GM23338 (cell line): ENCODE results near the gene TNFAIP1. TPM values are rescaled to one million over a fixed set of nuclear protein-coding genes. Genes with fewer than 3 reads are reported as not detected.
A peak's percentile ranks its signal among the peaks of the same experiment; 100 is the strongest.

Source experiments
- ATAC-seq: fragments of 200-7000 bp; cut with Tn5 transposase; 3 replicates; pipeline ENCODE4 v1.9.1; 2020
- DNase-seq: peaks from one replicate; pipeline ENCODE4 v3.0.0-alpha.2; 2015; ENCODE audit warnings: low spot score
- H2AFZ ChIP-seq: fragments of 200-600 bp; sonication (generic); 2 replicates; pipeline ENCODE4 v1.8.0; 2016; ENCODE audit warnings: antibody characterized with exemption, mild to moderate bottlenecking, moderate library complexity
- H3F3A ChIP-seq: fragments of 200-600 bp; sonication (generic); replicated peaks from 2 replicates; pipeline ENCODE4 v1.8.0; 2017; ENCODE audit warnings: antibody characterized with exemption, mixed run types, low read depth
- H3K27ac ChIP-seq: fragments of 200-600 bp; sonication (generic); 2 replicates; pipeline ENCODE4 v1.6.1; 2016; ENCODE audit warnings: low read depth
- H3K27me3 ChIP-seq: fragments of 200-600 bp; sonication (generic); 2 replicates; pipeline ENCODE4 v1.8.0; 2016; ENCODE audit warnings: mild to moderate bottlenecking, mixed run types, moderate library complexity; ENCODE audit not compliant: insufficient read depth
- H3K36me3 ChIP-seq: fragments of 200-600 bp; sonication (generic); 2 replicates; pipeline ENCODE4 v1.8.0; 2016; ENCODE audit warnings: mild to moderate bottlenecking; ENCODE audit not compliant: insufficient read depth
- H3K4me1 ChIP-seq: fragments of 200-600 bp; sonication (generic); 2 replicates; pipeline ENCODE4 v1.8.0; 2016; ENCODE audit warnings: mild to moderate bottlenecking, moderate library complexity; ENCODE audit not compliant: insufficient read depth
- H3K4me2 ChIP-seq: fragments of 200-600 bp; sonication (generic); 2 replicates; pipeline ENCODE4 v1.7.1; 2017; ENCODE audit warnings: mixed run types
- H3K4me3 ChIP-seq: fragments of 200-600 bp; sonication (generic); 2 replicates; pipeline ENCODE4 v1.6.1; 2016; ENCODE audit warnings: mixed run types
- H3K79me2 ChIP-seq: fragments of 200-600 bp; sonication (generic); replicated peaks from 2 replicates; pipeline ENCODE4 v1.8.0; 2017; ENCODE audit warnings: mild to moderate bottlenecking; ENCODE audit not compliant: insufficient read depth
- H3K9me2 ChIP-seq: fragments of 200-600 bp; sonication (generic); 2 replicates; pipeline ENCODE4 v1.8.0; 2017; ENCODE audit not compliant: insufficient read depth
- H4K20me1 ChIP-seq: fragments of 200-600 bp; sonication (generic); replicated peaks from 2 replicates; pipeline ENCODE4 v1.8.0; 2017; ENCODE audit warnings: mild to moderate bottlenecking; ENCODE audit not compliant: insufficient read depth
- H3K27ac Mint-ChIP-seq: 2 replicates; pipeline ENCODE4 v1.8.0; 2020; ENCODE audit warnings: inconsistent platforms, mild to moderate bottlenecking, moderate library complexity, mixed read lengths
- H3K27me3 Mint-ChIP-seq: 3 replicates; pipeline ENCODE4 v1.8.0; 2022; ENCODE audit warnings: low read depth, mild to moderate bottlenecking, moderate library complexity, mixed read lengths, inconsistent platforms; ENCODE audit not compliant: insufficient read depth, poor library complexity
- H3K36me3 Mint-ChIP-seq: 3 replicates; pipeline ENCODE4 v1.8.0; 2021; ENCODE audit warnings: low read depth, mild to moderate bottlenecking, inconsistent platforms, moderate library complexity, mixed read lengths
- H3K4me1 Mint-ChIP-seq: 3 replicates; pipeline ENCODE4 v1.8.0; 2020; ENCODE audit warnings: mild to moderate bottlenecking, inconsistent platforms, mixed read lengths
- H3K4me3 Mint-ChIP-seq: 3 replicates; pipeline ENCODE4 v1.8.0; 2021; ENCODE audit warnings: moderate library complexity, mild to moderate bottlenecking, inconsistent platforms, mixed read lengths
- H3K9me3 Mint-ChIP-seq: 3 replicates; pipeline ENCODE4 v1.8.0; 2020; ENCODE audit warnings: moderate library complexity, mild to moderate bottlenecking, inconsistent platforms, mixed read lengths
- CREB1 ChIP-seq: fragments of 250-450 bp; sonication (Bioruptor Pico); IDR thresholded peaks from 2 replicates; pipeline ENCODE4 v1.5.0; 2020; ENCODE audit warnings: low read depth, mild to moderate bottlenecking, moderate library complexity
- CTCF ChIP-seq, 2 experiments: fragments of 200-600 bp in 1 of 2; sonication (generic) in 1 of 2; conservative IDR thresholded peaks; 2 replicates each; pipeline versions ENCODE4 v1.5.1 to v1.6.1; 2016 to 2017; ENCODE audit warnings: antibody characterized with exemption in 2 of 2, low read depth in 2 of 2, mild to moderate bottlenecking in 2 of 2, moderate library complexity in 1 of 2
- ETS1 ChIP-seq: IDR thresholded peaks from 2 replicates; pipeline ENCODE4 v1.6.1; 2016; ENCODE audit warnings: antibody characterized with exemption
- EZH2 ChIP-seq: fragments of 200-600 bp; sonication (generic); IDR thresholded peaks from one replicate; pipeline ENCODE4 v1.8.0; 2017; ENCODE audit warnings: antibody characterized with exemption, mild to moderate bottlenecking, low read depth; ENCODE audit not compliant: unreplicated experiment
- NANOG ChIP-seq: IDR thresholded peaks from 2 replicates; pipeline ENCODE4 v1.6.1; 2016; ENCODE audit warnings: antibody characterized with exemption, borderline replicate concordance
- POLR2AphosphoS5 ChIP-seq: IDR thresholded peaks from 2 replicates; pipeline ENCODE4 v1.6.1; 2016; ENCODE audit warnings: antibody characterized with exemption, low read depth
- STAT1 ChIP-seq: IDR thresholded peaks from one replicate; pipeline ENCODE4 v1.6.1; 2016; ENCODE audit warnings: antibody characterized with exemption; ENCODE audit not compliant: unreplicated experiment
- ZNF114 ChIP-seq: fragments of 250-450 bp; sonication (Bioruptor Pico); IDR thresholded peaks from 2 replicates; pipeline ENCODE4 v1.5.0; 2020; ENCODE audit warnings: mild to moderate bottlenecking, moderate library complexity
- polyA plus RNA-seq: library from polyadenylated mRNA; unstranded; fragments of >200 nt; fragmentation: Nextera tagmentation; extraction: Ambion mirVana; gene quantifications from 2 replicates; pipeline ENCODE4 v1.2.1, GENCODE V29; 2016
- total RNA-seq: library from RNA; depleted of rRNA; stranded (reverse); fragments of >200 nt; shearing (Covaris generic); gene quantifications from 2 replicates; pipeline ENCODE4 v1.2.3, GENCODE V29; 2014

Gene TNFAIP1
- total and polyA plus RNA-seq, 2 experiments from 2014 or later = 6.3 to 13.1 TPM

- TF ChIP-seq ZNF114 (no peak), POLR2AphosphoS5 (no peak)
These were observed 8.9 kb downstream of the TNFAIP1 start (continued) for GRCh38 chr17:28344435-28344901.

GRCh38 chr17:28345419-28346198 is 10.0 kb downstream of the TNFAIP1 start:
- Histone ChIP-seq H3K36me3 (peaks cover 15% of the 10 kb centered on the region), H2AFZ (no peak overlapping the region), H3F3A (no peaks in the 10 kb centered on the region), H4K20me1 (peaks cover 8% of the 10 kb centered on the region; the same call in 1 of the 2 replicates), H3K79me2 (no peaks in the 10 kb centered on the region), H3K4me3 (no peak overlapping the region), H3K27ac (no peak overlapping the region), H3K4me2 (no peak overlapping the region), H3K27me3 (no peaks in the 10 kb centered on the region), H3K4me1 (no peaks in the 10 kb centered on the region; the same call in 1 of the 2 replicates), H3K9me2 (no peaks in the 10 kb centered on the region)
- Mint-ChIP-seq H3K4me3 (no peak overlapping the region), H3K27me3 (peaks cover 9% of the 10 kb centered on the region), H3K9me3 (no peaks in the 10 kb centered on the region), H3K27ac (no peak overlapping the region), H3K4me1 (peaks cover 16% of the 10 kb centered on the region), H3K36me3 (peaks cover 57% of the 10 kb centered on the region)
- TF ChIP-seq NANOG = no peak
- no peak for ATAC-seq
- DNase-seq = no peak

- H3K79me2 ChIP-seq = no peaks in the 10 kb centered on the region
- peaks cover 15% of the 10 kb centered on the region for H3K36me3 ChIP-seq
- Mint-ChIP-seq H3K9me3 (no peaks in the 10 kb centered on the region), H3K27ac (no peak overlapping the region), H3K27me3 (peaks cover 9% of the 10 kb centered on the region), H3K4me1 (peaks cover 16% of the 10 kb centered on the region), H3K4me3 (no peak overlapping the region; the same call in 2 of the 3 replicates), H3K36me3 (peaks cover 63% of the 10 kb centered on the region)
- no peak for TF ChIP-seq POLR2AphosphoS5
- TF ChIP-seq ETS1 = no peak
- TF ChIP-seq CTCF (conservative IDR thresholded peaks at IDR 0.05; ENCODE audit: low read depth in 2 of 2) = no peak
- TF ChIP-seq EZH2 = no peak
- no peak for TF ChIP-seq STAT1
- no peak for TF ChIP-seq CREB1 (CRISPR knock-in tag)
- H3K4me3 ChIP-seq = no peak overlapping the region
- H3K9me2 ChIP-seq = no peaks in the 10 kb centered on the region
- H3K27me3 ChIP-seq = no peaks in the 10 kb centered on the region
- no peak overlapping the region; the same call in 1 of the 2 replicates for H3K27ac ChIP-seq
- H3K4me1 ChIP-seq = no peaks in the 10 kb centered on the region; the same call in 1 of the 2 replicates
- H4K20me1 ChIP-seq = peaks cover 11% of the 10 kb centered on the region; the same call in 1 of the 2 replicates
- peak; percentile 63 for ATAC-seq
- no peaks in the 10 kb centered on the region for H3F3A ChIP-seq
- no peak overlapping the region for H3K4me2 ChIP-seq
- no peak overlapping the region for H2AFZ ChIP-seq
- DNase-seq = peak; percentile 35
These were observed 10.6 kb downstream of the TNFAIP1 start for GRCh38 chr17:28346199-28346580.
